IMR-90 (cell line): ENCODE results near the gene RNF144A. TPM values are rescaled to one million over a fixed set of nuclear protein-coding genes. Genes with fewer than 3 reads are reported as not detected.

ENCODE experiments used
- ATAC-seq: fragments of 200-7000 bp; cut with Tn5 transposase; 2 replicates; pipeline ENCODE4 v1.9.1; 2020; ENCODE audit warnings: low read depth, mild to moderate bottlenecking, moderate library complexity
- BruUV-seq: library from RNA; stranded (reverse); fragments of 400-500 nt; replicated peaks from 2 replicates; lab custom pipeline; 2021; lab: Mats Ljungman, UMichigan
- CTCF ChIA-PET: fragments of 300-600 bp; formaldehyde crosslinking; extraction: SDS; loops from one replicate; lab custom pipeline; 2021; ENCODE audit warnings: antibody characterized with exemption; lab: Yijun Ruan, JAX
- POLR2A ChIA-PET: fragments of 300-600 bp; sonication (Branson Sonifier 250); formaldehyde crosslinking; loops from one replicate; lab custom pipeline; 2022; ENCODE audit warnings: antibody characterized with exemption; ENCODE audit not compliant: unreplicated experiment; lab: Charles Lee
- DNase-seq: peaks from one replicate; pipeline ENCODE4 v3.0.0; 2013
- H2AFZ ChIP-seq: replicated peaks from 2 replicates; pipeline ENCODE3; 2013; ENCODE audit warnings: low read length, mild to moderate bottlenecking; ENCODE audit not compliant: poor library complexity
- H2AK5ac ChIP-seq: 2 replicates; pipeline ENCODE4 v1.6.1; 2013; ENCODE audit warnings: low read depth, low read length, inconsistent platforms
- H2AK9ac ChIP-seq: replicated peaks from 2 replicates; pipeline ENCODE3; 2013; ENCODE audit warnings: mild to moderate bottlenecking, low read depth, low read length, moderate library complexity; ENCODE audit not compliant: poor library complexity
- H2BK120ac ChIP-seq: 2 replicates; pipeline ENCODE4 v1.6.1; 2013; ENCODE audit warnings: low read depth, low read length, inconsistent platforms
- H2BK15ac ChIP-seq: 3 replicates; pipeline ENCODE4 v1.6.1; 2013; ENCODE audit warnings: low read depth, low read length, inconsistent platforms
- H2BK20ac ChIP-seq: 2 replicates; pipeline ENCODE4 v1.6.1; 2013; ENCODE audit warnings: low read depth, mild to moderate bottlenecking, inconsistent platforms, low read length, moderate library complexity
- H2BK5ac ChIP-seq: 2 replicates; pipeline ENCODE4 v1.6.1; 2013; ENCODE audit warnings: mild to moderate bottlenecking, low read depth, low read length, inconsistent platforms; ENCODE audit not compliant: poor library complexity, severe bottlenecking
- H3K14ac ChIP-seq: replicated peaks from 2 replicates; pipeline ENCODE4 v1.6.1; 2013; ENCODE audit warnings: low read depth, low read length, inconsistent platforms
- H3K18ac ChIP-seq: 2 replicates; pipeline ENCODE4 v1.6.1; 2013; ENCODE audit warnings: low read depth, low read length, control low read depth
- H3K23ac ChIP-seq: 2 replicates; pipeline ENCODE4 v1.6.1; 2013; ENCODE audit warnings: low read depth, low read length, inconsistent platforms
- H3K27ac ChIP-seq: 2 replicates; pipeline ENCODE4 v1.5.1; 2013; ENCODE audit warnings: mild to moderate bottlenecking, control low read depth, low read length; ENCODE audit not compliant: insufficient read depth
- H3K27me3 ChIP-seq: 2 replicates; pipeline ENCODE4 v1.6.1; 2013; ENCODE audit warnings: low read length; ENCODE audit not compliant: control insufficient read depth, insufficient read depth
- H3K36me3 ChIP-seq: 2 replicates; pipeline ENCODE4 v1.6.1; 2013; ENCODE audit warnings: low read length, mixed read lengths; ENCODE audit not compliant: control insufficient read depth, insufficient read depth
- H3K4ac ChIP-seq: 2 replicates; pipeline ENCODE4 v1.6.1; 2013; ENCODE audit warnings: low read depth, low read length, inconsistent platforms
- H3K4me1 ChIP-seq: 2 replicates; pipeline ENCODE4 v1.6.1; 2013; ENCODE audit warnings: low read length, mixed read lengths; ENCODE audit not compliant: control insufficient read depth, insufficient read depth
- H3K4me2 ChIP-seq: 2 replicates; pipeline ENCODE4 v1.6.1; 2013; ENCODE audit warnings: low read depth, mild to moderate bottlenecking, control low read depth, low read length, moderate library complexity
- H3K4me3 ChIP-seq: 2 replicates; pipeline ENCODE4 v1.5.1; 2013; ENCODE audit warnings: low read depth, mild to moderate bottlenecking, control low read depth, low read length, moderate library complexity; ENCODE audit not compliant: insufficient read depth
- H3K56ac ChIP-seq: 2 replicates; pipeline ENCODE4 v1.6.1; 2013; ENCODE audit warnings: low read length, inconsistent platforms; ENCODE audit not compliant: insufficient read depth; ENCODE audit errors: extremely low read depth
- H3K79me1 ChIP-seq, 2 experiments: 2 replicates each; pipeline ENCODE4 v1.6.1; 2013; ENCODE audit warnings: low read length in 2 of 2, inconsistent platforms in 1 of 2, low read depth in 1 of 2
- H3K9ac ChIP-seq: 2 replicates; pipeline ENCODE4 v1.6.1; 2013; ENCODE audit warnings: low read depth, low read length, control low read depth
- H3K9me1 ChIP-seq: 2 replicates; pipeline ENCODE4 v1.6.1; 2013; ENCODE audit warnings: low read length, inconsistent platforms; ENCODE audit not compliant: insufficient read depth
- H3K9me3 ChIP-seq: 2 replicates; pipeline ENCODE4 v1.6.1; 2013; ENCODE audit warnings: low read length; ENCODE audit not compliant: control insufficient read depth, insufficient read depth
- H4K20me1 ChIP-seq: 2 replicates; pipeline ENCODE4 v1.6.1; 2013; ENCODE audit warnings: low read length, inconsistent platforms; ENCODE audit not compliant: insufficient read depth
- H4K5ac ChIP-seq: 2 replicates; pipeline ENCODE4 v1.6.1; 2013; ENCODE audit warnings: mild to moderate bottlenecking, low read depth, low read length, control low read depth
- H4K8ac ChIP-seq, 2 experiments: 2 replicates each; pipeline ENCODE4 v1.6.1; 2013; ENCODE audit warnings: low read depth in 2 of 2, low read length in 2 of 2, control low read depth in 1 of 2, inconsistent platforms in 1 of 2
- H4K91ac ChIP-seq: 2 replicates; pipeline ENCODE4 v1.6.1; 2013; ENCODE audit warnings: low read depth, low read length, inconsistent platforms; ENCODE audit not compliant: insufficient read depth
- BHLHE40 ChIP-seq: fragments of 150-350 bp; IDR thresholded peaks from 2 replicates; pipeline ENCODE4 v1.6.1; 2016; ENCODE audit warnings: mild to moderate bottlenecking, low read depth, low read length
- CEBPB ChIP-seq: IDR thresholded peaks from 2 replicates; pipeline ENCODE4 v1.6.1; 2012; ENCODE audit warnings: low read depth, low read length, improper control_type of control experiment
- CHD1 ChIP-seq: IDR thresholded peaks from 2 replicates; pipeline ENCODE4 v1.6.1; 2012; ENCODE audit warnings: low read depth, low read length, improper control_type of control experiment
- CTCF ChIP-seq: conservative IDR thresholded peaks from 2 replicates; pipeline ENCODE4 v1.5.1; 2012; ENCODE audit warnings: mild to moderate bottlenecking, low read depth, low read length, improper control_type of control experiment
- ELK1 ChIP-seq: fragments of 150-350 bp; IDR thresholded peaks from 2 replicates; pipeline ENCODE4 v1.6.1; 2016; ENCODE audit warnings: low read depth, mild to moderate bottlenecking, low read length, moderate library complexity, borderline replicate concordance
- FOS ChIP-seq: fragments of 150-350 bp; IDR thresholded peaks from 2 replicates; pipeline ENCODE4 v1.6.1; 2016; ENCODE audit warnings: low read depth, low read length
- MAFK ChIP-seq: IDR thresholded peaks from 2 replicates; pipeline ENCODE4 v1.6.1; 2012; ENCODE audit warnings: low read depth, low read length, improper control_type of control experiment
- MAZ ChIP-seq: IDR thresholded peaks from 2 replicates; pipeline ENCODE4 v1.6.1; 2012; ENCODE audit warnings: low read depth, mild to moderate bottlenecking, low read length, improper control_type of control experiment, moderate library complexity, borderline replicate concordance
- NFE2L2 ChIP-seq: fragments of 150-350 bp; IDR thresholded peaks from 2 replicates; pipeline ENCODE4 v1.6.1; 2016; ENCODE audit warnings: low read depth, mild to moderate bottlenecking, low read length
- POLR2A ChIP-seq: IDR thresholded peaks from 2 replicates; pipeline ENCODE4 v1.6.1; 2012; ENCODE audit warnings: mild to moderate bottlenecking, low read depth, low read length
- RAD21 ChIP-seq: IDR thresholded peaks from 2 replicates; pipeline ENCODE4 v1.6.1; 2012; ENCODE audit warnings: low read length, improper control_type of control experiment
- RCOR1 ChIP-seq: IDR thresholded peaks from 2 replicates; pipeline ENCODE4 v1.6.1; 2012; ENCODE audit warnings: mild to moderate bottlenecking, low read length, improper control_type of control experiment; ENCODE audit not compliant: insufficient replicate concordance
- RFX5 ChIP-seq: IDR thresholded peaks from 2 replicates; pipeline ENCODE4 v1.8.0; 2012; ENCODE audit warnings: low read depth, mild to moderate bottlenecking, low read length, moderate library complexity
- USF2 ChIP-seq: fragments of 150-350 bp; IDR thresholded peaks from 2 replicates; pipeline ENCODE4 v1.6.1; 2017; ENCODE audit warnings: mild to moderate bottlenecking, antibody characterized with exemption, low read length, low read depth
- WGBS, 2 experiments: methylation state at CpG; one replicate each; pipeline versions ENCODE4 v1.1.5 to v1.1.7; 2013; ENCODE audit warnings: missing lambda C conversion rate in 2 of 2; ENCODE audit not compliant: insufficient read length in 1 of 2; ENCODE audit errors: extremely low coverage in 2 of 2; 5-methylcytosine and 5-hydroxymethylcytosine counted together
- dilution Hi-C: fragments of 300-500 bp; cut with HindIII; formaldehyde crosslinking; loops from one replicate; pipeline ENCODE4 v1.14.3; 2018; ENCODE audit warnings: low sequenced_read_pairs; ENCODE audit not compliant: unreplicated experiment
- in situ Hi-C: fragments of 300-500 bp; cut with MboI; formaldehyde crosslinking; loops from 3 replicates; pipeline ENCODE4 v1.14.3; 2019; ENCODE audit warnings: low sequenced_read_pairs, inconsistent platforms, mixed read lengths
- intact Hi-C: fragments of 100-400 bp; cut with micrococcal nuclease; formaldehyde crosslinking; loops from 2 replicates; pipeline ENCODE4 v1.10.0; 2022
- polyA plus RNA-seq, 3 experiments: library from polyadenylated mRNA; depleted of rRNA; stranded (reverse); fragments of >200 nt; gene quantifications; 2 replicates each; pipeline ENCODE4 v1.2.3, GENCODE V29; 2012; ENCODE audit warnings: low replicate concordance in 1 of 3
- total RNA-seq: library from RNA; depleted of rRNA; stranded (reverse); fragments of >200 nt; gene quantifications from 2 replicates; pipeline ENCODE4 v1.2.3, GENCODE V29; 2012

Gene RNF144A
- total and polyA plus RNA-seq, 2 of the 4 experiments (the other 2 are of a cell fraction) = 0.18 to 0.26 TPM

- no peak overlapping the region for H4K5ac ChIP-seq
- DNase-seq (no peak), ATAC-seq (no peak)
- no peak overlapping the region for H2AFZ ChIP-seq
- in situ Hi-C loops (no loop called here), dilution Hi-C loops (no loop called here), intact Hi-C loops (no loop called here)
- no peak overlapping the region for H2BK5ac ChIP-seq
- H3K9ac ChIP-seq = no peak overlapping the region
- CTCF ChIA-PET = interaction anchor here (0.7 kb wide), 1 partner anchor 16 kb away, joined by 3 read pairs; no protein-coding TSS in a partner anchor
- no peaks in the 10 kb centered on the region for H4K20me1 ChIP-seq
- POLR2A ChIA-PET = no interaction called here
- no peak overlapping the region for H2AK5ac ChIP-seq
- no peak overlapping the region for H2BK120ac ChIP-seq
- H2BK15ac ChIP-seq = no peak overlapping the region
- no peak overlapping the region for H3K14ac ChIP-seq
- no peak overlapping the region for H2AK9ac ChIP-seq
- no peaks in the 10 kb centered on the region for H3K79me1 ChIP-seq
- H3K27me3 ChIP-seq = no peaks in the 10 kb centered on the region
- H3K4me2 ChIP-seq = no peak overlapping the region
- no TSS peak for BruUV-seq
- H3K23ac ChIP-seq = no peak overlapping the region
- H3K9me3 ChIP-seq = no peaks in the 10 kb centered on the region; the same call in 1 of the 2 replicates
- no peak overlapping the region for H3K56ac ChIP-seq
- no peaks in the 10 kb centered on the region for H3K36me3 ChIP-seq
- H4K91ac ChIP-seq = no peak overlapping the region
- H3K18ac ChIP-seq = no peak overlapping the region
- no peak overlapping the region for H4K8ac ChIP-seq
- H3K4me1 ChIP-seq = no peaks in the 10 kb centered on the region
- 51% methylated on average over 5 of the region's 15 CpGs; no CpG with 5 or more reads in 1 of the 2 experiments for WGBS, 2 experiments
- no peaks in the 10 kb centered on the region for H3K9me1 ChIP-seq
- no peak overlapping the region for H3K27ac ChIP-seq
- TF ChIP-seq NFE2L2 (no peak), CEBPB (no peak), CHD1 (no peak), POLR2A (no peak), CTCF (no peak), RCOR1 (no peak), BHLHE40 (no peak), RAD21 (no peak), ELK1 (no peak), USF2 (no peak), MAFK (no peak), MAZ (no peak), RFX5 (no peak), FOS (no peak)
- H3K4ac ChIP-seq = no peak overlapping the region
- H2BK20ac ChIP-seq = no peak overlapping the region
- no peak overlapping the region for H3K4me3 ChIP-seq
Measured at GRCh38 chr2:7027956-7028655, 110.9 kb downstream of the RNF144A start.
